Astrocyte of the spinal cord (primary cell): ENCODE data around the gene SH2D3C.

Experiments used
- DNase-seq: peaks from one replicate; pipeline ENCODE4 v3.0.0; 2011; ENCODE audit warnings: low read depth, low spot score
- H3K4me3 ChIP-seq: 2 replicates; pipeline ENCODE4 v1.5.1; 2011; ENCODE audit warnings: low read depth, mild to moderate bottlenecking, low read length, moderate library complexity
- CTCF ChIP-seq: IDR thresholded peaks from 2 replicates; pipeline ENCODE4 v1.5.1; 2012; ENCODE audit warnings: low read depth, mild to moderate bottlenecking, low read length, inconsistent platforms
- in situ Hi-C: cut with HindIII; loops from 2 replicates; pipeline ENCODE4 v1.10.0; 2017; ENCODE audit warnings: low sequenced_read_pairs

SH2D3C gene

GRCh38 chr9:127733614-127734013, 44.9 kb downstream of the SH2D3C start:
- TF ChIP-seq CTCF, result no peak
- no peak for DNase-seq
- H3K4me3 ChIP-seq, result no peak overlapping the region
- in situ Hi-C loops, result no loop called here

GRCh38 chr9:127732444-127732843, 46.0 kb downstream of the SH2D3C start:
- in situ Hi-C loops, result no loop called here
- no peak overlapping the region for H3K4me3 ChIP-seq
- DNase-seq, result no peak
- TF ChIP-seq CTCF, result no peak

GRCh38 chr9:127731938-127732337, 46.5 kb downstream of the SH2D3C start:
- no peak overlapping the region for H3K4me3 ChIP-seq
- TF ChIP-seq CTCF, result no peak
- in situ Hi-C loops, result no loop called here
- DNase-seq, result no peak

GRCh38 chr9:127730799-127731410, 47.6 kb downstream of the SH2D3C start:
- no peak for TF ChIP-seq CTCF
- in situ Hi-C loops, result no loop called here
- no peak for DNase-seq
- H3K4me3 ChIP-seq, result no peak overlapping the region

- H3K4me3 ChIP-seq, result no peak overlapping the region
- in situ Hi-C loops, result no loop called here
- no peak for DNase-seq
- no peak for TF ChIP-seq CTCF
Observed at GRCh38 chr9:127730262-127730661, 48.2 kb downstream of the SH2D3C start.

- no peak for TF ChIP-seq CTCF
- in situ Hi-C loops, result no loop called here
- no peak overlapping the region for H3K4me3 ChIP-seq
- DNase-seq, result no peak
Observed at GRCh38 chr9:127729522-127730256, 48.8 kb downstream of the SH2D3C start.
